GM18499 (cell line): ENCODE measurements around the gene PTCH2.

Experiments
- ATAC-seq: cut with Tn5 transposase; IDR thresholded peaks from one replicate; pipeline ENCODE4 v1.9.1; 2021; ENCODE audit warnings: moderate number of reproducible peaks; ENCODE audit not compliant: insufficient read depth, unreplicated experiment

Gene PTCH2, protein sequence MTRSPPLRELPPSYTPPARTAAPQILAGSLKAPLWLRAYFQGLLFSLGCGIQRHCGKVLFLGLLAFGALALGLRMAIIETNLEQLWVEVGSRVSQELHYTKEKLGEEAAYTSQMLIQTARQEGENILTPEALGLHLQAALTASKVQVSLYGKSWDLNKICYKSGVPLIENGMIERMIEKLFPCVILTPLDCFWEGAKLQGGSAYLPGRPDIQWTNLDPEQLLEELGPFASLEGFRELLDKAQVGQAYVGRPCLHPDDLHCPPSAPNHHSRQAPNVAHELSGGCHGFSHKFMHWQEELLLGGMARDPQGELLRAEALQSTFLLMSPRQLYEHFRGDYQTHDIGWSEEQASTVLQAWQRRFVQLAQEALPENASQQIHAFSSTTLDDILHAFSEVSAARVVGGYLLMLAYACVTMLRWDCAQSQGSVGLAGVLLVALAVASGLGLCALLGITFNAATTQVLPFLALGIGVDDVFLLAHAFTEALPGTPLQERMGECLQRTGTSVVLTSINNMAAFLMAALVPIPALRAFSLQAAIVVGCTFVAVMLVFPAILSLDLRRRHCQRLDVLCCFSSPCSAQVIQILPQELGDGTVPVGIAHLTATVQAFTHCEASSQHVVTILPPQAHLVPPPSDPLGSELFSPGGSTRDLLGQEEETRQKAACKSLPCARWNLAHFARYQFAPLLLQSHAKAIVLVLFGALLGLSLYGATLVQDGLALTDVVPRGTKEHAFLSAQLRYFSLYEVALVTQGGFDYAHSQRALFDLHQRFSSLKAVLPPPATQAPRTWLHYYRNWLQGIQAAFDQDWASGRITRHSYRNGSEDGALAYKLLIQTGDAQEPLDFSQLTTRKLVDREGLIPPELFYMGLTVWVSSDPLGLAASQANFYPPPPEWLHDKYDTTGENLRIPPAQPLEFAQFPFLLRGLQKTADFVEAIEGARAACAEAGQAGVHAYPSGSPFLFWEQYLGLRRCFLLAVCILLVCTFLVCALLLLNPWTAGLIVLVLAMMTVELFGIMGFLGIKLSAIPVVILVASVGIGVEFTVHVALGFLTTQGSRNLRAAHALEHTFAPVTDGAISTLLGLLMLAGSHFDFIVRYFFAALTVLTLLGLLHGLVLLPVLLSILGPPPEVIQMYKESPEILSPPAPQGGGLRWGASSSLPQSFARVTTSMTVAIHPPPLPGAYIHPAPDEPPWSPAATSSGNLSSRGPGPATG

DNA sequence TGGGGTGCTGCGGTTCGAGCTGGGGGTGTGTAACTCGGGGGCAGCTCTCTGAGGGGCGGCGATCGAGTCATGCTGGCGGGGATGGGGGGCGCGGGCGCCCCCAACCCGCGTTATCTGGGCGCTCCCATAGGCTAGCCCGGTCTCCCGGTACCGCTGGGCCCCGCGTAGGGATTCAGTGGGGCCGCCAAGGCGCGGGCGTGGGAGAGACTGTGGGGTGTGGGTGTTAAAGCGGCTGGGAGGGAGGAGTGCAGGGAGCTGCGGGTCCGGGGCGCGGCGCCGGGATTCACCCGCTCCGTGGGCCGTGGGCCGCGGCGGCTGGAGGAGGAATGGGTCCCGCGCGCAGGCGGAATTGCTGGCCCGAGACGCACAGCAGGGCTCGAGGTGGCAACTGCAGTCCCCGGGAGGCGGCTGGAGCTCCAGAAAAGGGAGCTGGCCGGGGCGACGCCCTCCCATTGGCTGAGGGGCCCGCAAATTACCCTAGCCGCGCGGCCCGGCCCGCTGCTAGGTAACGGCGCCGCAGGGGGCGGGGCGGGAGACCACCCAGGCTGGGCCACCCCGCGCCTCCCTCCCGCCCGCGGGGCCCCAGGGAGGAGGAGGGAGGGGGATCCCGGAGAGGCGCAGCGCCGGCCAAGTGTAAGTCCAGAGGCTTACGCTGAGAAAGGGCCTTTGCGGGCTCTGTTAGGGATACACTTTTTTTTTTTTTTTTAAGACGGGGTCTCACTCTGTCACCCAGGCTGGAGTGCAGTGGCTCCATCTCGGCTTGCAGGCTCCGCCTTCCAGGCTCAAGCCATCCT, at the start of gene PTCH2:
Gene PTCH2 (minus strand): TSS at position 392 of the 794 bp plus-strand sequence. CDS start 321 bp downstream, at position 71.
- no peak for ATAC-seq

DNA sequence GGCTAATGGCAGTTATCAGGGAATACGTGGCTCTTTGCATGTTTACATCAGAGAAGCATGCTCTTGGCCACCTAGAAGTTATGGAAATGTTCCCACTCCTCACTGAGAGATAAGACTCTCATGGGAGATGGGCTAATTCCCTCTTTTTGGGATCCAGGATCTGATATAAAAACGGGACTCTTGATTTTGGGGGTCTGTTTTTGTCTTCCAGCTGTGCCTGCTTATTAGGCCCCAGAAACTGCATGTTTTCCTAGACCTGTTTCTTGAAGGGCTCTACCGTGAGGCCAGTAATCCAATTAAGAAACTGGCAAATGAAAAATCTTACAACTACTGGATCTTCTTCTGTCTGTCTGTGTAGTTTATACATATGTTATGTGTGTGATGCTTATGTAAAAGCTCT, 47.0 kb upstream of the PTCH2 start:
- no peak for ATAC-seq

DNA sequence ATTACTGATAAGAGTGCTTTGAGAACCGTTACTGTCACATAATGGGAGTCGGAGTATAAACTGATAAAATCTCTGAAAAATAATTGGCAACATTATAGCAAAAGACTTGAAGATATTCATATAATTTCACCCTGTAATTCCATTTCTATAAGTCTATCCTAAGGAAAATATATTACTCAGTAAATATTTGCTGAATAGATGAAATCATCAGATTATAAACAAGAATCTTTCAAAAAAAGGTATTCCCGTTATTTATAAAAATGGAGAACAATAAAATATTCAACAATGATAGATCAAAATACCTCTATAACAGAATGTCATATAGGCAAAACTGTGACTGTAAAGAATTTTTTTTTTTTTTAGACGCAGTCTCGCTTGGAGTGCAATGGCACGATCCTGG, 42.4 kb upstream of the PTCH2 start:
- no peak for ATAC-seq

DNA sequence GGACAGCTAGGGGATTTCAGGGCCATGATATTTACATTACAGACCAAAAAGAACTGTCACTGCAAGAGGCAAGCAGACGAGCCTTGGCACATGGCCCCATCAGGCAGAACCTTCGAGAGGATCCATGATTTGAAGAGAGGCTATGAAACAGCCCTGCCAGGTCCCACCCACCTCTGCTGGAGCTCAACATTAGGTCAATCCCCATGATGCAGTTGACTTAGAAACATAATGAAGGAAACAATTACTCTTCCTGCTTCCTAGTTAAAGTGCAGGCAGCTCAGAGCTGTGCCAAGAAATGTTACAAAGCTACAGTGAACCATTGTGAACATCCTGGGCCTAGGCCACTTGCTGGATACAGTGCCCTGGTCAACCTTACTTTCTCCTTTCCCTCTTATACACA, 41.7 kb upstream of the PTCH2 start:
- ATAC-seq = no peak

DNA sequence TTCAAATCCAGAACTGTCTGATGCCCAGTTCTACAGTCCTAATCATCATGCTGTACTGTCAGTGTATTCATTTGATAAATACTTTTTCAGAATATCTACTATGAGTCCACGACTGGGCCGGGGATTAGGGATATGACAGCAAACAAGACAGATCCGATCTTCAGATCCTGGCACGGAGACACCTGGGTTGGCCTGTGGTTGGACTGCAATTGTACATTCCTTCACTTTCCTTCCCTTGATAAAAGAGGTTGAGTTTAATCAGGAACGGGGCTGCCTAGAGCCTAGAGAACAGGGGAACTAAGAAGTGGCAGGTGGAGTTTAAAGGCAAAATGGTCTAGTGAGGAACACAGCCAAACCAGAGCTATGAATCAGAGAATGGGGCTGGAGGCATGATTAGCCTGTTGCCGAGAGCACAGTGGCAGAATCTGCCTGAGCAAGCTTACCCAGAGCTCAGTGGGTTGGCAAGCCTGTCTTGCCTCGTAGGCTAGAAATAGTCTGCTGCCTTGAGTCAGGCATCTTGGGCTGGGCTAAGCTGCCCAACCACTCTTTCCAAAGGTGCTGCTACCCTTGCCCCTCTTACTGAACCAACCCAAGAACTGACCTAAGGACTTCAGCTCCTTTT, 38.1 kb upstream of the PTCH2 start:
- ATAC-seq = no peak

DNA sequence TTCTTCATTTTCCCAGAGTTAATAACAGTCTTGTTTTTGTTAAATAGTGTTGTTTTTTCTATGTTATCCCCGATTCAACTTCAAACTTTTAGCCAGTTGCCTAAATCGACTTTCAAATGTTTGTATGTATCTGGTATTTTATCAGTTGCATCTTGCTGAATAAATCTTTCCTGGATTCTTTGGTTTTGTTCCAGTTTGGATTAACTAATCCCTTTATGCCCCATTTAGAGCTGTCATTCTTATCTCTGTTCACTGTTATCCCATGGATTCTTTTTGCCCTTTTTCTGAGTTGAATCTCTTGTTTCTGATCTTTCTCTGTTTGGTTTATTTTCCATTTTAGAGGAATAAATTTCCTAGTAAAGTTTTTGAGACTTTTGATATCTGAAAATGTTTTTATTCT, 31.1 kb upstream of the PTCH2 start:
- no peak for ATAC-seq

DNA sequence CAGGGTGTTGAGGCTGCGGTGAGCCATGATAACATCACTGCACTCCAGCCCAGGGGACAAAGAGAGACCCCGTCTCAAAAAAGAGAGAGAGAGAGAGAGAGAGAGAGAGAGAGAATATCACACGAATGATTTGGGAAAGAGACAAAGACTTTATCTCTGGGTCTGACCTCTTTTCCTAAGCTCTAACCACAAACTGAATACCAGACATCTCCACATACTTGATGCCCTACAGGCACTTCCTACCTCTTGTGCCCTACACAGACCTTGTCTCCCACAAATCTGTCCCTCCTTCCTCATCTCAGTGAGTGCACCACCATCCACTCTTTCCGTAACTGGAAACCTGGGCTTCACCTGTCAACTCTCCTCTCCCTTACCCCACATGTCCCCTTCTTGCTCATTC, 27.0 kb upstream of the PTCH2 start:
- ATAC-seq = no peak

DNA sequence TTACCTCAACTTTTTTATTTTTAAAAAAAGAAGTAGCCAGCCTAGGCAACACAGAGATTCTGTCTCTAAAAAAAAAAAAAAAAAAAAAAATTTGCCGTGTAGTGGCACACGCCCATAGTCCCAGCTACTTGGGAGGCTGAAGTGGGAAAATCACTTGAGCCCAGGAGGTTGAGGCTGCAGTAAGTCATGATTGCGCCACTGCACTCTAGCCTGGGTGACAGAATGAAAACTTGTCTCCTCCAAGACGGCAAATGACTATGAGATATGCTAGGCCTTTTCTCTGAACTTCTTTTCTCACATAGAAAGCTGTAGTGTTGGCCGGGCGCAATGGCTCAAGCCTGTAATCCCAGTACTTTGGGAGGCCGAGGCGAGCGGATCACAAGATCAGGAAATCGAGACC, 24.7 kb upstream of the PTCH2 start:
- ATAC-seq = no peak

DNA sequence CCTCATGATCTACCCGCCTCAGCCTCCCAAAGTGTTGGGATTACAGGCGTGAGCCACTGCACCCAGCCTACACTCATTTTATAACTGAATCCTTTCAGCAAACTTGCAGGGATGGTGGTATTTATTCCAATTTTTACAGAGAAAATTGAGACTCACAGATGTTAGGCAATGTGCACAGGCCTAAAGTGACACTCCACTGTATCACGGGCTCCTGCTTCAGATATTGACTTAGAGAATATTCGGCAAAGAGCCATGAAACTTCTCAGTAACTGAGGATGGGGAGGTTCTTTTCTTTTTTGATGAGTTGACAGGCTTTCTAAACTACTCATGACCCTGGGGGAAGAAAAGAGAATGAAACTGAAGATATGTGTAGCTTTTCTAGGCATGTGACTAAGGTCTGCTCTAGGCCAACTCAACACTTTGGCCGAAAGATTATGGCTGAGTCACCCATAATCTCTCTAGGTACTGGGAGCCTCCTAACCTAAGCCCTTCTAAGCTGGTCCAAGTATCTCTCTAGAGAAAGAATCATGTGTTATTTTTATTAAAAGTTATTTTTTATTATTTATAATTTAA, 19.9 kb upstream of the PTCH2 start:
- no peak for ATAC-seq

DNA sequence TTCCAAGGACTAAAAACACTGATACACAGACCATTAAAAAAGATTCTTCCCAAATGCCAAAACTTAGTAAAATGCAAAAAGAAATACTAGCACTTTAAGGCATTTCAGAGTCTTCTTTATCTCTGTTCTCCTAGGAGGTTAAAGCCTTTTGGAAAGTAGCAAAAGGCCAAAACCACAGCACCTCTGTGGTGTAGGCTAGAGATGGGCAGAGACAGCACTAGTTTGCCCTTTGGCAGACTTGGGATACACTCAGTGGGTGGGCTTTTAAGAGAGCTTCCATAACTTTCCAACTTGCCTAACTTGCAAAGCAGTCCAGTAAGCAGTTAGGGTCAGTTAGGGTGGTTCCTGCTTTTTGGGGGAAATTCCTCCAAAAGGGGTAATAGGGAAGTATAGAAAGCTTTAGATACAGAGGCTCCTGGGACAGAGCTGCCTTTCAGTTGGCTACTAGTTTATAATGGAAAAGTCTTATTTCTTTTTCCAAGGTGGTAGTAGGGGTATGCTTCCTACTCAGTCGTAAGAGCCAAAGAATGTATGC, 17.9 kb upstream of the PTCH2 start:
- ATAC-seq = no peak

DNA sequence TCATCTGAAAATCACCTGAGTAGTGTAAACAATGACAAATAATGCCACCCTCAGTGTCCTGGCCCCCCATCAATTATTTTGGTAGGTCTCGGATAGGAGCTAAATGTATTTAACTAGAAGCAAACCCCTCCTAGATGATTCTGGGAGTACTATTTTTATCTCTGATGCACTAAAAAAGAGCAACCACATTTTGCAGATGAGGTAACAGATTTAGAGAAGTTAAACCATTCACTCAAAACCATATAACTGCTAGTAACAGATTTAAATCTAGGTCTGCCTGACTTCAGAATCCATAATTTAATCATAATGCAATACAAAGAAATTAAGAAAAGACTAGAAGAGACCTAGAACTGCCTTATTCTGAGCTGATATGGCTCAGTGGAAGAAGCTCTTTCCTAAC, 17.3 kb upstream of the PTCH2 start:
- no peak for ATAC-seq

DNA sequence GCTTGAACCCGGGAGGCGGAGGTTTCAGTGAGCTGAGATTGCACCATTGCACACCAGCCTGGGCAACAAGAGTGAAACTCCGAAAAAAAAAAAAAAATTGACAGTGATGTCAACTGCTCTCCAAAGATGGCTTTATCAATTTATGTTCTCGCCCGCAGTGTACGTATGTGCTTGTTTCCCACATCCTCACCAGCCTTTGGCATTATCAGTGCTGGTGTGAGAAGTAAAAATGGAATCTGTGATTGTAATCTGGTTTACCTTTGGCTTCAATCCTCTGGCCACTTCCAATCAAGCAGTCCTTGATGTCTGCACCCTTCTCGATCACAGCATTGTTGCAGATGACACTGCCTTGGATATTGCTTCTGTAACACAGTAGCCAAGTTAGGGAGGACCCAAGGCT, 14.4 kb upstream of the PTCH2 start:
- ATAC-seq = no peak

DNA sequence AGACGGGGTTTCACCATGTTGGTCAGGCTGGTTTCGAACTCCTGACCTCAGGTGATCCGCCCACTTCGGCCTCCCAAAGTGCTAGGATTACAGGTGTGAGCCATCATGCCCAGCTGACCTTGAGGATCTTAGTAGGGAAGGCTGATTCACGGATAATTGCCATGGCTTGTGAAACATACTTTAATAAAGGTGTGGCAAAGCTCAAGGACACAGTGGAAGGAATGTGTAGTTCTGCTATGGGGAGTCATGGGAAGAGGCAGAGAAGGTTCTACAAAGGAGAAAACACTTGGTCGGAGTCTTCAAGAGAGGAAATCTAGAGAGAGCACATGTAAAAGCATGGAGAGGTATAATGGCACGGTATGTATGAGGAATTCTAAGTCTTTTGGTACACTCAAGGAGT, 12.7 kb upstream of the PTCH2 start:
- no peak for ATAC-seq

DNA sequence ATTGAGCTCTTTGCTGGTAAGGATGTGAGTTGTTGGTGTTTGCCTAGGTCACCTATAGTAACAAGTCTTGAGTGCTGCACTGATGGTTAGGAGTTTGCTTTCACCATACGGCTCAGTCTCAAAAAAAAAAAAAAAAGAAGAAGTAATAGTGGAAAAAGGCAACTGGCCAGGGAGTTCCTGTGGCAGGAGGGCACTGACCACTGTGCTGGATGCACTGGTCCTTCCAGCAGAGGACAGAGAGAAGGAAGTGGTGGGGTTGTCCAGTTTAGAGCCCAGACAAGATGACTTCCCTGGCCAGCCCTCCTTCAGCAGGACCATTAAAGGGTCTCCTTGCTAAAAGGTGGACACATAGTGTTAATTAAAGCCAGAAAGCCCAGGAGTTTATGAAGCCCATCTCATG, 11.9 kb upstream of the PTCH2 start:
- ATAC-seq = no peak

DNA sequence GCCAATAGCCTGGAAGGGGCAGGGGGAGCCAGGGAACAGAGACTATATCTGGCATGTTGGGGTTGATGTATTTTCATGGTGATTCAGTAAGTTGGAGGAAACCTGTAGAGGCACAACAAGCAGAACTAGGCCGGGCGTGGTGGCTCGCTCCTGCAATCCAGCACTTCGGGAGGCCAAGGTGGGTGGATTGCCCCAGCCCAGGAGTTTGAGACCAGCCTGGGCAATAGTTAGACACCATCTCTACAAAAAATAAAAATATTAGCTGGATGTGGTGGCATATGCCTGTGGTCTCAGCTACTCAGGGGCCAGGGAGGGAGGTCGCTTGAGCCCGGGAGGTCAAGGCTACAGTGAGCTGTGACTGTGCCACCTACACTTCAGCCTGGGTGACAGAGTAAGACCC, 10.1 kb upstream of the PTCH2 start:
- no peak for ATAC-seq

DNA sequence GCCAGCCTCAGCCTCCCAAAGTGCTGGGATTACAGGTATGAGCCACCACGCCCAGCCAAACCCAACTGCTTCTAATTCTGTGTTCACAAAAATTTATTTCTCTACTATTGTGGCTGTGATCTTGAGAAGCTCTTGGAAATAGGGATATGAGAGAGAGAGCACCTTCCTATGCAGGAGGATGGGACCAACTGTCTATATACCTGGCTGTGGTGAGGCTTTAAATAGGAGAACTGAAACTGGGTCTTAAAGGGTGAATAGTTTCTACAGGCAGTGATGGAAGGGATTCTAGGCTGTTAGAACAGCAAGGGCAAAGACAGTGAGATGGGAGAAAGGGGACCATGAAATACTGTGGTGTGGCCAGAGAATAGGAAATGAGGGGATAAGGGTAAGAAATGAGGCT, 8.3 kb upstream of the PTCH2 start:
- ATAC-seq = no peak

DNA sequence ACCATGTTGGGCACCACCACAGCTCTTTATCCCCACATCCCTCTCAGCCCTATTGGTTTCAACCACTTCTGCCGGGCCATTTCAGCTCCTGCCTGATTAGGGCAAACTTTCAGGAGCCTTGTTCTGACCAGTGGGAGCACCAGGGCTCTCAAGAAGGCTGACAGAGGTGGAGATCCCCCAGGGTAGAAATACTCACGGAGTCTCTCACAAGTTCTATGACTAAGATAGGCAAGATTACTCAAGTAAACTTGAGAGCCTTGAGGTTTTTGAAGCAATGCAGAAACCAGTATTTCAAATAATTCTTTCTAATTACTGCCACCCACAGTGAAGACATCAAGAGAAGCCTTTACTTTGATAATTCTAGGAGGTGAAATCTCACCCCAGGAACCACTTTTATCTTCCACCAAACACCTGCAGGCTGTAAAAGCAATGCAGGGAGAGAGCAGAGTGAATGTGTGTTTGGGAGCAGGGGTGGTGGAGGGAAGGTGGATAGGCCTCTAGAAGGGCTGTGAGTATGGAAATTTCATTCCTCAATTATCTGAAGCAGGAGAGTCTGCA, 6.6 kb upstream of the PTCH2 start:
- ATAC-seq = no peak

DNA sequence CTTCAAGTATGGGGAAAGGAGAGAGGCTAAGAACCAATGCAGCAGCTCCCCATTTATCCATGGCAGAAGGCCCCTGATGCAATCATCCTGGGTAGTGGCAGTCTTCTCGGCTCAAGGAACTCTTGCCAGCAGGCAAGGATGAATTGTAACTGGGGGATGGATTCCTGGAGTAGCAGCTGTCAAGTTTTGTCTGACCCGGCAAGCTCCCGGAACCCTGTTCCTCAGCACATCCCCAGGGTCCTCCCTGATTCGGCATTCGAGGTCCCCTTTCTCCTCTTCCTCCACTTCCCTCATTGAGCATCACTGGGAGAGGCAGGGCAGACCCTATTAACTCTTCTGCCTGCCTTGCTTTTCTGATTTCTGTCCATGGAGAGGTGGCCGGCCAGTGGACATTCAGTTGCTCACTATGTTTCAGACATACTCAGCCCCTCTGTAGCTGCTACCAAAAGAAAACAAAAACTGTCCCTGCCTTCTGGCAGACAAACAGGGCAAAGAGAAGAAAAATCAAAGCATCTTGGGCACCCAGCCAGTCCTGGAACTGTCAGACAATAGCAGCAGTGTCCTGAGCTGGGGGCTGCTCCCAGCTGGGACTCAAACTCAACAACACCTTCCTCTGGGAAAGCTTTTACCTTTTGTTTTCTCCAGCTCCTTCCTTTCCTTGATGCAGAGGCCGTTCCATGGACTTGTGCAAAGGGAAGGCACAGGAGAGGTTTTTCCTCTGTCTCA, 5.6 kb upstream of the PTCH2 start:
- ATAC-seq = no peak
